ENCODE measurements around the gene INTS15. TPM values are rescaled to one million over a fixed set of nuclear protein-coding genes. Genes with fewer than 3 reads are reported as not detected.

Gene INTS15
- total RNA-seq, 1 experiment from 2014 or later = 24.3 TPM

- H3K4me2 ChIP-seq (ENCODE audit: low read length) = no peak overlapping the region
- no peak for TF ChIP-seq ATF3 (IDR thresholded peaks at IDR 0.05)
- no peak for TF ChIP-seq ELF1 (IDR thresholded peaks at IDR 0.05; ENCODE audit: borderline replicate concordance, low read depth)
- no peak for TF ChIP-seq EGR1 (IDR thresholded peaks at IDR 0.05; ENCODE audit: low read depth)
- no peak for TF ChIP-seq ZBTB33 (IDR thresholded peaks at IDR 0.05; ENCODE audit: extremely low read depth, insufficient replicate concordance, low read length)
- H3K79me2 ChIP-seq (ENCODE audit: insufficient read depth, low read length) = peaks cover 6% of the 10 kb centered on the region; the same call in 1 of the 2 replicates
- DNase-seq (ENCODE audit: low read depth, low spot score) (no peak), ATAC-seq (no peak)
- POLR2A ChIA-PET = no interaction called here
- no TSS peak for BruUV-seq (replicated peaks)
- no peak overlapping the region for H3K4me3 ChIP-seq (replicated peaks in 1 of 2; ENCODE audit: low read depth in 1 of 2, low read length in 2 of 2)
- no peaks in the 10 kb centered on the region for H4K20me1 ChIP-seq (ENCODE audit: insufficient read depth)
- H3K9me2 ChIP-seq (ENCODE audit: insufficient read depth) = no peaks in the 10 kb centered on the region
- intact Hi-C loops (cut with micrococcal nuclease) = no loop called here
- CTCF ChIA-PET = no interaction called here
- peaks cover 6 to 49% of the 10 kb centered on the region in 2 experiments; a peak in 3 of 4 replicates for H3K36me3 ChIP-seq (ENCODE audit: control insufficient read depth in 1 of 2, insufficient read depth in 2 of 2, low read length in 2 of 2)
- no peaks in the 10 kb centered on the region for H3K27me3 ChIP-seq (ENCODE audit: insufficient read depth, low read length)
- no peak overlapping the region for H3K9ac ChIP-seq (ENCODE audit: low read length)
- H2AFZ ChIP-seq (ENCODE audit: low read depth, low read length, poor library complexity, severe bottlenecking) = no peak overlapping the region
- H3K9me3 ChIP-seq (ENCODE audit: control insufficient read depth in 1 of 2, insufficient read depth in 1 of 2, low read depth in 1 of 2, low read length in 2 of 2) = no peaks in the 10 kb centered on the region; a peak in 1 of 4 replicates
- RAD21 ChIA-PET (ENCODE audit: low non-redundant PET in 1 of 2, low total read pairs in 2 of 2, uncharacterized antibody in 2 of 2, unreplicated experiment in 2 of 2) = no interaction called here
- no peak overlapping the region for H3K27ac ChIP-seq (ENCODE audit: low read depth, low read length)
- H3K4me1 ChIP-seq (ENCODE audit: control insufficient read depth in 1 of 2, insufficient read depth in 2 of 2, low read length in 2 of 2) = no peaks in the 10 kb centered on the region
Observed at GRCh38 chr7:6651851-6652445, 62.1 kb downstream of the INTS15 start.

- no peak overlapping the region for H3K27ac ChIP-seq (ENCODE audit: low read depth, low read length)
- RAD21 ChIA-PET (ENCODE audit: low non-redundant PET in 1 of 2, low total read pairs in 2 of 2, uncharacterized antibody in 2 of 2, unreplicated experiment in 2 of 2) = no interaction called here
- peaks cover 6 to 49% of the 10 kb centered on the region in 2 experiments; a peak in 3 of 4 replicates for H3K36me3 ChIP-seq (ENCODE audit: control insufficient read depth in 1 of 2, insufficient read depth in 2 of 2, low read length in 2 of 2)
- ATAC-seq (no peak), DNase-seq (ENCODE audit: low read depth, low spot score) (no peak)
- no peaks in the 10 kb centered on the region for H3K4me1 ChIP-seq (ENCODE audit: control insufficient read depth in 1 of 2, insufficient read depth in 2 of 2, low read length in 2 of 2)
- no peaks in the 10 kb centered on the region for H4K20me1 ChIP-seq (ENCODE audit: insufficient read depth)
- H3K79me2 ChIP-seq (ENCODE audit: insufficient read depth, low read length) = peaks cover 6% of the 10 kb centered on the region; the same call in 1 of the 2 replicates
- H2AFZ ChIP-seq (ENCODE audit: low read depth, low read length, poor library complexity, severe bottlenecking) = no peak overlapping the region
- POLR2A ChIA-PET = no interaction called here
- TF ChIP-seq MAX (IDR thresholded peaks at IDR 0.05) = no peak
- TF ChIP-seq ELF1 (IDR thresholded peaks at IDR 0.05; ENCODE audit: borderline replicate concordance, low read depth) = no peak
- no peak overlapping the region for H3K4me2 ChIP-seq (ENCODE audit: low read length)
- H3K9me2 ChIP-seq (ENCODE audit: insufficient read depth) = no peaks in the 10 kb centered on the region
- H3K27me3 ChIP-seq (ENCODE audit: insufficient read depth, low read length) = no peaks in the 10 kb centered on the region
- H3K9me3 ChIP-seq (ENCODE audit: control insufficient read depth in 1 of 2, insufficient read depth in 1 of 2, low read depth in 1 of 2, low read length in 2 of 2) = no peaks in the 10 kb centered on the region; a peak in 1 of 4 replicates
- intact Hi-C loops (cut with micrococcal nuclease) = no loop called here
- H3K9ac ChIP-seq (ENCODE audit: low read length) = no peak overlapping the region
- H3K4me3 ChIP-seq (replicated peaks in 1 of 2; ENCODE audit: low read depth in 1 of 2, low read length in 2 of 2) = no peak overlapping the region
- BruUV-seq (replicated peaks) = no TSS peak
- CTCF ChIA-PET = no interaction called here
Observed at GRCh38 chr7:6652446-6653011, 62.7 kb downstream of the INTS15 start.

Measured in HCT116 (cell line).